ENCODE results near the gene CCL4. TPM values are rescaled to one million over a fixed set of nuclear protein-coding genes. Genes with fewer than 3 reads are reported as not detected.
"Not testable (repeated sequence)": the region's sequence is repeated elsewhere in the genome, so short reads cannot be mapped to it uniquely, and the experiment has no call there.

CCL4 gene
- total RNA-seq, 2 donors from 2014 or later, result not detected

DNA sequence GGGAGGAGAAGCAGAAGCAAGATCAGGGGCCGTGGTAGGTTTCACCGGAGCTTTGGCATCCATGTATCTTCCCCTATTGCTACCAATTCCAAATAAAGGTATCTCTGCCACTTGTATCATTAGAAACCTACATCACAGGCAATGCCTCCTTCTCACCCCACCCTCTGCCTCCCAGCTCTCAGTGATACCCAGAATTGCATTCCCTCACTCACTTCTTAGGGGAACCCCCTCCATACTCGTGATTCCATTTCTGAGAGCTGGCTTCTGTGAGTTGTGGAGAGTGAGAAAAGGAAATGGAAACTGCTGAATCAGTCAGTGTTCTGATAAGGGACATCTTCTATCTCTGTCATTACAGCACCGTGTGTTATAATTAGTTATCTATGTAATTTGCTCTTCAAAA lies 11.4 kb upstream of the CCL4 start:
- Histone ChIP-seq H3K9ac (ENCODE audit: extremely low read depth, low read length, poor library complexity, severe bottlenecking) (no peak overlapping the region), H3K9me3 (ENCODE audit: control insufficient read depth, low read length) (no peaks in the 10 kb centered on the region), H3K36me3 (ENCODE audit: control insufficient read depth, insufficient read depth, low read length) (no peaks in the 10 kb centered on the region), H3K27ac (ENCODE audit: low read depth, low read length) (no peak overlapping the region), H3K4me3 (ENCODE audit: low read length) (no peak overlapping the region), H3K4me1 (ENCODE audit: control insufficient read depth, insufficient read depth, low read length) (no peaks in the 10 kb centered on the region), H3K27me3 (ENCODE audit: control insufficient read depth, insufficient read depth, low read length, poor library complexity, severe bottlenecking) (no peaks in the 10 kb centered on the region)
- Mint-ChIP-seq H3K9me3 (no peaks in the 10 kb centered on the region), H3K27ac (no peak overlapping the region), H3K36me3 (ENCODE audit: low read depth) (no peaks in the 10 kb centered on the region), H3K27me3 (ENCODE audit: insufficient read depth) (peaks cover 10% of the 10 kb centered on the region), H3K4me1 (no peaks in the 10 kb centered on the region), H3K4me3 (no peak overlapping the region)
- no peak for TF ChIP-seq CTCF (conservative IDR thresholded peaks at IDR 0.05)
- WGBS, 2 experiments (ENCODE audit: insufficient coverage in 1 of 2, insufficient read length in 1 of 2), result 96% methylated on average over 2 of the region's 4 CpGs; no CpG with 5 or more reads in 1 of the 2 experiments
- no peak for DNase-seq

DNA sequence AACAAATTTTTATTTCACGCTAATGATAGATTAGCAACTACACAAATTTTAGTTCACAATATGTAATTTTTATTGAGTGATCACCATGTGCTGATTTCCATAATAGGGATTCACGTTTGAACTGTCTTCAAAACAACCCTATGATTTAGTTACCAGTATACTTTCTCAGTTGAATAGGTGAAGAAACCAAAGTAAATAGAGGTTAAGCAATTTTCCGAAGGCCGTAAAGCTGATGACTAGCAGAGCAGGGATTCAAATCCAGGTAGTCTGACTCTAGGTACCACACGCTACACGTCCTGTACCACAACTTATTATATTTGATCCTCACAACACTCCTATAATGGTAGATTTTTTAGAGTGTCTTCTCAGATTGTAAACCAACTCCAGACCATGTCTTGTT lies 10.9 kb upstream of the CCL4 start:
- not testable (repeated sequence) for H3K27me3 ChIP-seq (ENCODE audit: control insufficient read depth, insufficient read depth, low read length, poor library complexity, severe bottlenecking); H3K27ac ChIP-seq (ENCODE audit: low read depth, low read length); H3K4me3 Mint-ChIP-seq; H3K27me3 Mint-ChIP-seq (ENCODE audit: insufficient read depth); H3K36me3 ChIP-seq (ENCODE audit: control insufficient read depth, insufficient read depth, low read length); H3K4me3 ChIP-seq (ENCODE audit: low read length); H3K9me3 Mint-ChIP-seq; H3K4me1 ChIP-seq (ENCODE audit: control insufficient read depth, insufficient read depth, low read length); H3K36me3 Mint-ChIP-seq (ENCODE audit: low read depth); H3K27ac Mint-ChIP-seq; DNase-seq; H3K4me1 Mint-ChIP-seq; H3K9ac ChIP-seq (ENCODE audit: extremely low read depth, low read length, poor library complexity, severe bottlenecking); H3K9me3 ChIP-seq (ENCODE audit: control insufficient read depth, low read length)
- WGBS, 2 experiments (ENCODE audit: insufficient coverage in 1 of 2, insufficient read length in 1 of 2), result 95 to 100% methylated on average over 1 to 5 of the region's 6 CpGs

DNA sequence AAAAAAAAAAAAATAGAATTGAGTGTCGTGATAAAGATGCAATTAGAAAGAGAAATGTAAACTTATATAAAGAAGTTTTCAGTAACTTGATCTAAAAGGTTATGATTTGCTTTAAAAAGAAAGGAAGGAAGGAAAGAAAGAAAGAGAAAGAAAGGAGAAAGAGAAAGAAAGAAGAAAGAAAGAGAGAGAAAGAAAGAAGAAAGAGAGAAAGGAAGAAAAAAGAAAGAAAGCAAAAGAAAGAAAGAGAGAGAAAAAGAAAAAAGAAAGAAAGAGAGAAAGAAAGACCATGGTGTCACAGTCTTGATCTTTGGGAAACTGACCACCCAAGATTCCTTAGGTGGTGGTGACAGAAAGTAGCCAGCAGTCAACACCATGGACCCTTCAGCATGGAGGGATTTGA lies 9.4 kb upstream of the CCL4 start:
- Histone ChIP-seq H3K4me3 (ENCODE audit: low read length) (no peak overlapping the region), H3K27ac (ENCODE audit: low read depth, low read length) (no peak overlapping the region), H3K27me3 (ENCODE audit: control insufficient read depth, insufficient read depth, low read length, poor library complexity, severe bottlenecking) (peaks cover 6% of the 10 kb centered on the region), H3K9me3 (ENCODE audit: control insufficient read depth, low read length) (no peaks in the 10 kb centered on the region), H3K9ac (ENCODE audit: extremely low read depth, low read length, poor library complexity, severe bottlenecking) (no peak overlapping the region), H3K4me1 (ENCODE audit: control insufficient read depth, insufficient read depth, low read length) (no peaks in the 10 kb centered on the region), H3K36me3 (ENCODE audit: control insufficient read depth, insufficient read depth, low read length) (no peaks in the 10 kb centered on the region)
- H3K4me1 Mint-ChIP-seq, result no peaks in the 10 kb centered on the region
- H3K4me3 Mint-ChIP-seq, result no peak overlapping the region
- WGBS, 2 experiments (ENCODE audit: insufficient coverage in 1 of 2, insufficient read length in 1 of 2), result 92% methylated on average over 1 of the region's 1 CpG; no CpG with 5 or more reads in 1 of the 2 experiments
- H3K27ac Mint-ChIP-seq, result no peak overlapping the region
- TF ChIP-seq CTCF (conservative IDR thresholded peaks at IDR 0.05), result no peak
- H3K27me3 Mint-ChIP-seq (ENCODE audit: insufficient read depth), result peaks cover 11% of the 10 kb centered on the region
- DNase-seq, result no peak
- H3K9me3 Mint-ChIP-seq, result no peaks in the 10 kb centered on the region
- no peaks in the 10 kb centered on the region for H3K36me3 Mint-ChIP-seq (ENCODE audit: low read depth)

DNA sequence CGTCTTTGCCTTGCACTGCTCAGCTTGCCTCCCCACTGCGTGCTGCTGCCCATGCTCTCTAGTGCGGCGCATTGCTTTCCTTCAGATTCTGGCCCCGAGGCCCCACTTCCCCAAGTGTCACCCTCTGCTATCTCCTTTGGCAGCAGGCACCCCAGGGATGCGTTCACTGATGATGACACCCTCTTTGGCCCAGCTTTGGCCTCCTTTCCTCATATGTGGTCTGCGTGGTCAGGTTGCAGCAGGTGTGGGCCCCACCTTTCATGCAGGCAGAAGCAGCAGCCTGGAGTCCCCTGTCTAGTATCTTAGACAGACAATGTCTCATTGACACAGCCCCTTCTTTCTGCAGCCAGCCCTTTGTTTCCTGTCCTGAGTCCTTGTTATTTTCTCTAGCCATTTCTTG lies 8.9 kb upstream of the CCL4 start:
- H3K9me3 ChIP-seq (ENCODE audit: control insufficient read depth, low read length), result no peaks in the 10 kb centered on the region
- 90 to 95% methylated on average over 3 to 7 of the region's 7 CpGs for WGBS, 2 experiments (ENCODE audit: insufficient coverage in 1 of 2, insufficient read length in 1 of 2)
- Mint-ChIP-seq H3K27me3 (ENCODE audit: insufficient read depth) (peaks cover 15% of the 10 kb centered on the region), H3K27ac (no peak overlapping the region), H3K4me1 (no peaks in the 10 kb centered on the region), H3K4me3 (no peak overlapping the region), H3K36me3 (ENCODE audit: low read depth) (no peaks in the 10 kb centered on the region), H3K9me3 (no peaks in the 10 kb centered on the region)
- peaks cover 11% of the 10 kb centered on the region for H3K27me3 ChIP-seq (ENCODE audit: control insufficient read depth, insufficient read depth, low read length, poor library complexity, severe bottlenecking)
- no peak overlapping the region for H3K4me3 ChIP-seq (ENCODE audit: low read length)
- no peaks in the 10 kb centered on the region for H3K4me1 ChIP-seq (ENCODE audit: control insufficient read depth, insufficient read depth, low read length)
- no peak for DNase-seq
- H3K9ac ChIP-seq (ENCODE audit: extremely low read depth, low read length, poor library complexity, severe bottlenecking), result no peak overlapping the region
- H3K36me3 ChIP-seq (ENCODE audit: control insufficient read depth, insufficient read depth, low read length), result no peaks in the 10 kb centered on the region
- H3K27ac ChIP-seq (ENCODE audit: low read depth, low read length), result no peak overlapping the region
- TF ChIP-seq CTCF (conservative IDR thresholded peaks at IDR 0.05), result no peak
